Measurements from ENCODE around the gene VWC2L.

- no peak for TF ChIP-seq CTCF (IDR thresholded peaks at IDR 0.05; ENCODE audit: low read depth, low read length, poor library complexity, severe bottlenecking)
- no peak for TF ChIP-seq EZH2phosphoT487 (IDR thresholded peaks at IDR 0.05; ENCODE audit: borderline replicate concordance, low read length)
These were observed 217.2 kb downstream of the VWC2L start for GRCh38 chr2:214628091-214628490.
